RWPE1 (cell line): ENCODE data around the gene SPOCK1.

Experiments used
- CTCF ChIA-PET: fragments of 350-600 bp; sonication (Branson Sonifier 250); formaldehyde crosslinking; extraction: SDS; loops from one replicate; lab custom pipeline; 2021; lab: Yijun Ruan, JAX
- POLR2A ChIA-PET: fragments of 400-600 bp; formaldehyde crosslinking; extraction: SDS; loops from one replicate; lab custom pipeline; 2020; ENCODE audit warnings: antibody characterized with exemption; ENCODE audit not compliant: low non-redundant PET; lab: Yijun Ruan, JAX
- DNase-seq: peaks from one replicate; pipeline ENCODE4 v3.0.0; 2012; ENCODE audit warnings: low spot score
- H3K27ac ChIP-seq: fragments of 450-650 bp; 2 replicates; pipeline ENCODE4 v1.5.1; 2017
- CTCF ChIP-seq: fragments of 450-650 bp; conservative IDR thresholded peaks from 2 replicates; pipeline ENCODE4 v1.5.1; 2017; ENCODE audit warnings: low read depth, mild to moderate bottlenecking

SPOCK1 gene

GRCh38 chr5:137055271-137055872, 443.8 kb downstream of the SPOCK1 start:
- DNase-seq, result no peak
- no peak for TF ChIP-seq CTCF
- no peak overlapping the region for H3K27ac ChIP-seq
- POLR2A ChIA-PET, result no interaction called here
- CTCF ChIA-PET, result interaction anchor here (0.5 to 0.8 kb wide), 3 partner anchors 11 to 1041 kb away, joined by 3 read pairs; no protein-coding TSS in a partner anchor

GRCh38 chr5:137054792-137055191, 444.3 kb downstream of the SPOCK1 start:
- no peak for TF ChIP-seq CTCF
- no peak overlapping the region for H3K27ac ChIP-seq
- POLR2A ChIA-PET, result no interaction called here
- CTCF ChIA-PET, result interaction anchor here (0.6 to 0.8 kb wide), 3 partner anchors 11 to 133 kb away, joined by 3 to 4 read pairs (median 3); no protein-coding TSS in a partner anchor
- no peak for DNase-seq

- H3K27ac ChIP-seq, result no peak overlapping the region
- no peak for TF ChIP-seq CTCF
- POLR2A ChIA-PET, result no interaction called here
- CTCF ChIA-PET, result interaction anchor here (0.6 kb wide), 1 partner anchor 133 kb away, joined by 4 read pairs; no protein-coding TSS in a partner anchor
- DNase-seq, result no peak
Measured at GRCh38 chr5:137054335-137054734, 444.8 kb downstream of the SPOCK1 start.

- DNase-seq, result no peak
- CTCF ChIA-PET, result interaction anchor here (0.7 kb wide), 1 partner anchor 217 kb away, joined by 3 read pairs; no protein-coding TSS in a partner anchor
- H3K27ac ChIP-seq, result no peak overlapping the region
- POLR2A ChIA-PET, result no interaction called here
- TF ChIP-seq CTCF, result no peak
Measured at GRCh38 chr5:137051161-137051560, 448.0 kb downstream of the SPOCK1 start.

- no peak for DNase-seq
- TF ChIP-seq CTCF, result no peak
- CTCF ChIA-PET, result no interaction called here
- POLR2A ChIA-PET, result no interaction called here
- H3K27ac ChIP-seq, result no peak overlapping the region
Measured at GRCh38 chr5:137040641-137041340, 458.3 kb downstream of the SPOCK1 start.

- H3K27ac ChIP-seq, result no peak overlapping the region
- TF ChIP-seq CTCF, result no peak
- DNase-seq, result no peak
- POLR2A ChIA-PET, result interaction anchor here (0.6 kb wide), 1 partner anchor 37 kb away, joined by 8 read pairs; no protein-coding TSS in a partner anchor
- CTCF ChIA-PET, result no interaction called here
Measured at GRCh38 chr5:137040024-137040423, 459.1 kb downstream of the SPOCK1 start.
